HG02981 (cell line): ENCODE data around the gene ANKMY1.
"Not testable (repeated sequence)": the region's sequence is repeated elsewhere in the genome, so short reads cannot be mapped to it uniquely, and the experiment has no call there.

Source experiments
- ATAC-seq: cut with Tn5 transposase; IDR thresholded peaks from one replicate; pipeline ENCODE4 v1.9.1; 2021; ENCODE audit warnings: mild to moderate bottlenecking, moderate library complexity; ENCODE audit not compliant: unreplicated experiment

Gene ANKMY1

DNA sequence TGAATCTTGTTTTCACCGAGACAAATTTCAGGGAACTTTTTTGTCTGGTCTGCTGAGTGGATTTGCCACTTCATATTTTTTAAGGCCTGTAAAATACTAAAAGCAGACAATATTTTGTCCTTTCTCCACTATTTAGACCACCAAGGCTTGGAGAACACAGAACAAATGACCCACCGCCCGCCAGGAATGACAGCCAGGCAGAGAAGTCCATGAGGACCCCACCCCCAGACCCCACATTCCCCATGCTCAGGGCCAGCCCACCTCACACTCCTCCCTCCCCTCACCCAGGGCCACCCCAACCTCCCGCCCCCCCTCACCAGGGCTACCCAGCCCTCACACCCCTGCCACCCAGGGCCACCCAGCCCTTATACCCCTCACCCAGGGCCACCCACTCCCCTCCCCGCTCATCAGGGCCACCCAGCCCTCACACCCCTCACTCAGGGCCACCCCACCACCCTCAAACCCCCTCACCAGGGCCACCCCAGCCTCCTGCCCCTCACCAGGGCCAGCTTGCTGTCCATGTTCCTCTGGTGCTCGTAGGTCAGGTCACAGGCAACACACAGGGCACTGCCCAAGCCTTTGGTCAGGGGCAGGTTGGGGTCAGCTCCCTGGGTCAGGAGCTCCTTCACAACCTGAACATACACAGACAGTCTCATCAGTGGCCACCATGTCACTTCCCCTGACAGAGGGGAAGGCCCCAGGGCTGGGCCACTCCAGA, 50.6 kb downstream of the ANKMY1 start:
- no peak for ATAC-seq

DNA sequence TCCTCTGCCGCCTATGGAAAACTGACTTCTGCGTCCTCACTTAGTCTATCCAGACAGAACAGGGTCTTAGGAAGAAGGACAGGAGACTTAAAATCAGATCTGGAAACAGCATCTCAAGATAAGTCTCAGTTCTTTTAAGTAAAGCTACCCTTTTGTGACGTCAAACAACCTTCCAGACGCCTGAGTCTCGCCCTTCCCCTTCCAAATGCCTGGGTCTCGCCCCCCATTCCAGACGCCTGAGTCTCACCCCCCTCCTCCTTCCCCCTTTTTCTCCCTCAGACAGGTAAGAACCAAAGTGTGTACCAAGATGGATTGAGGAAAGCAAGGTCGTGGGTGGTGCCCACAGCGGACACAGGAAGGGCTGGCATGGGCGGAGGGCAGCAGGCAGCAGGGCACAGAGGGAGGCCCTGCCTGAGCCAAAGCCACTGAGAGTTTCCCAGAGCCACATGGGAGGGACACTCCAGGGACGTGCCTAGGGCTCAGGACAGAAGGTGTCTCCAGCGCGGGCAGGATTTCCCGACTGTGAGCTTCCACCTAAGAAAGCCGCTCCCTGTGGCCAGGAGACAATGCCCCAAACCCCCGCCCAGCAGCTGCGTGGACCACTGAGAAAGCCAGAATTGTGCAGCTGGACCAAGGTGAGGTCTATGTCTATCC, 51.3 kb downstream of the ANKMY1 start:
- ATAC-seq: no peak

DNA sequence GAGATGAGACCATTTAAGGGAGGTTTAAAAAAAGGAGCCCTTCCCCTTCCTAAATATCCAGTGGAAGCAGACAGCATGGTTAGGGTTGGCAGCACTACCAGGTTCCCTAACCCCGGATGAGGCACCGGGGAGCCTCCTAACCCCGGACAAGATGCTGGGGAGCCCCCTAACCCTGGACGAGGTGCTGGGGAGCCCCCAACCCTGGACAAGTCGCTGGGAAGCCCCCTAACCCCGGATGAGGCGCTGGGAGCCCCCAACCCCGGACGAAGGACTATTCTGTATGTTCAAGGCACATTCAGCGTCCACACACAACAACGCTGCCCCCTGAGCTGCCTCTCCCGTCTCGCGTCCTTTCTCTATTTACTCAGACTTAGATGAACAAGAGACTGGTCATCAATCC, 51.9 kb downstream of the ANKMY1 start:
- ATAC-seq: no peak

DNA sequence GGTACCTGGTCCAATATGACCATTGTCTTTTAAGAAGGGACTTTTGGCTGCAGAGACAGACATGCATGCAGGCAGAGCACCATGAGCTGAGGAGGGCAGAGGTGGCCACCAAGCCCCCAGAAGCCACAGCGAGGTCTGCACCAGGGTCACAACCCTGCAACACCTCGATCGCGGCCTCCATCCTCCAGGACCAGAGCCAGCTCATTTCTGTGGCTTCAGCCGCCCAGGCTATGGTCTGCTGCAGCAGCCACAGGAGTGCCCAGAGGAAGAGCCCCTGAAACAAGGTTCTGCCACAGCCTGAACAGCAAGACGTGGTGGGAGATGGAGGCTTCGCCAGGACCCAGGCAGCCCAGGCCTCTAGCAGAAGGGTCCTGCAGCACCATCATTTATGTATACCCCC, 53.9 kb downstream of the ANKMY1 start:
- ATAC-seq: no peak

DNA sequence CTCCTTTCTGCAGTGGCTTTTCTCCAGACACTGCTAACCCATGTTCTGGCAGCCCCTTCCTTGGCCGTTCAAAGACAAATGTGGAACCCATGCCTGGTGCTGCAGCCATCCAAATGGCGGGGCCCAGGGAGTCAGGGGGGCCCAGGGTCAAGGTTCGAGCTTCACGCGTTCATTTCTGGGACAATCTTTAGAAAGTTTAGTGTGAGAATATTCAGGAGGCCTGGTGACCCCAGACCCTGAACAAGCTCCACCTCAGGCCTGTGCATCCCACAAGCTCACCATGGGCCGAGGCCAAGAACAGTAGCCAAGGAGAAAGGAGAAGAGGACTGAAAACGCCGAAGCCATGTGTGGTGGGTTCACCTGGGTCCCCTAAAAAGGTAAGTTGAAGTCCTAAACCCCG, 54.4 kb downstream of the ANKMY1 start:
- ATAC-seq: no peak

DNA sequence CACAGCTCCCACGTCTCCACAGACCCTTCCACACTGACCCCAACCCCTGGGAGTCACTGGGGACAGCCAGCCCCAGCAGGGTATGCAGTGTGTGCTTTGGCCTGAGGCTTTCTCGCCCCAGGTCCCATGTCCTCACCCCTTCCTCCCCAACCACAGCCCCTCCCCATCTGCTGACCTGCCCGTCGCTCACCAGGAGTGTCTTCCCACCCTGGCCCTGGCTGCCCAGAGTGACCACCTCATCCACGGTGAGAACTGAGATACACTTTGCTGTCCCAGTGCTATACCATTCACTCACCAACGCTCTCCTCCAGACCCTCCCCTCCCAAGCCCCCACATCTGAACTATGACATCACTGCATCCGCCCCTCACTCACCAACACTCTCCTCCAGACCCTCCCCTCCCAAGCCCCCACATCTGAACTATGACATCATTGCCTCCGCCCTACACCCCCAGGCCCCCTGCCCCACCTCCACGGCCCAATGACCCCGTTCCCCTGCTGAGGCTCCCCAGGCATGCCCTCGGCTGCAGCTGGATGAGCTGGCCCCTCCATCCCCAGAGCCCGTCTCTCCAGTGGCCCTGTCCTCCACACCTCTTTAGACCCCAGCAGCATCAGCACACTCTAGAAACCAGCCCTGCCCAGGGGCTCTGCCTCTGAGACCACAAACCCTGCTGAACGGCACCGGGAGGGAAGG, 55.2 kb downstream of the ANKMY1 start:
- ATAC-seq: no peak

DNA sequence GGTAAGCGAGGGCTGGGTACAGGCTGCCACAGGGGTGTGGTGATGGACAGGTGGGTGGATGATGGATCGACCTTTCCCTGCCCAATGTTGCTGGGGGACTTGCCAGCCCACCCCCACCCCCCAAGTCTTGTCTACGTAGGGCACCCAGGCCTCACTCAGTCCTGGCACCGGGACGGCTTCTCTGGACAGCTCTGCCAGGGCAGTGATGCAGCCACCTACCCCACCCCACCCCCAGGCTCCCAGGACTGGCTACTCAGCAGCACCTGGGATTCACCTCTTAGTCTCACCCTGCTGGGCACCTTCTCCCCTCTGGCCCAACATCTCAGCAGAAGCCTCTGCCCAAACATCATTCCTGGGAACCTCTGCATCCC, 55.7 kb downstream of the ANKMY1 start:
- no peak for ATAC-seq

DNA sequence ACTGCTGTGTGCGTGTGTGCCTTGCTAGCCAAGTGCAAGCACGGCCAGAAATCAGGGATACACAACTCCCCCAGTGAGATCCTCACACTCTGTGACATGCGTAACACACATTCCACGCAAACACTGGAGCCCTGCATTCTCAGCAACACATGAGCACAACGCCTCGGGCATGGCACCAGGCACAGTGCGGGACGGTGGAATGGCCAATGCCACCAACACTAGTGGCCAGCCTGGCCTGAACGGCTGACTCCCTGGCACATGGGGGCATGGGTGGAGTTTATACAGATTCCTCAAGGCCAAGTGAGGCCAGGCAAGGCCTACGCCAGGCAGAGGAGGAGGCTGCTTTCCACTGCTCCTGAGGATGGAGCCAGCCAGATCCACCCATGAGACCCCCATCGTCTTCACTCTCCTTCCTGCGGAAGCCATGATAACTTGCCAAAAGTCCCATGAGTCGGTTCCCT, 56.2 kb downstream of the ANKMY1 start:
- no peak for ATAC-seq

DNA sequence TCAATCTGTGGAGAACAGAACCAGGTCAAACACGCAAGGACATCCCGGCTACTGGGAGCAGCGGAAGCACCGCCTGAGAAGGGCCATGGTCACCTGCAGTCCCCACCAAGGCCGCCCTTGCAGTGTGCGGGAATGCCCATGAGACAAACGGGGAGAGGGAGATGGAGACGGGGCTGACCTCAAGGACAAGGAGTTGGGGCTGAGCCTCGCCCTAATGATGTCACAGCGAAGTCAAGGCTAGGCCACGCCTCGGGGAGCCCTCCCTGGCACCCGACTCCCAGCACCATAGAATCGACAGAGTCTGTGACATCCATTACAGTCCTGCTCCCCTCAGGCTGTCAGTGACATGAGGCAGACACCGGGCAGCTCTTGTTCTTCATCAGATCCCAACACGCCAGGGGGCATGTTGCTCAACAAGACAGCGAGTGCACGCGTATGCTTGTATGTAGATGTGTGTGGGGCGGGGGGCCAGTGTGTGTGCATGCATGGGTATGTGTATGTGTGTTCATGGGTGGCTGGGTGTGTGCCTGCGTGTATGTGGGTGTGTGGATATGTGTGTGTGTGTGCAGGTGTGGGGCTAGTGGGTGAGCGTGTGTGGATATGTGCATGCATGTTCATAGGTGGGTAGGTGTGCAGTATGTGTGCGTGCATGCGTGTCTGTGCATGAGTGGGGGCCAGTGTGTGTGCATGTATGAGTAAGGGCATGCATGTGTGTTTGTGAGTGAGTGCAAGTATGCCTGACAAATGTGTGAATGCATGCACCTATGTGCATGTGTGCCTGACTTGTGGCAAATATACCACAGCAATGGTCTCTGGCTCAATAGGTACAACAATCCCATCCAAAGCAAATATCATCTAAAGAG, 57.0 kb downstream of the ANKMY1 start:
- no peak for ATAC-seq

DNA sequence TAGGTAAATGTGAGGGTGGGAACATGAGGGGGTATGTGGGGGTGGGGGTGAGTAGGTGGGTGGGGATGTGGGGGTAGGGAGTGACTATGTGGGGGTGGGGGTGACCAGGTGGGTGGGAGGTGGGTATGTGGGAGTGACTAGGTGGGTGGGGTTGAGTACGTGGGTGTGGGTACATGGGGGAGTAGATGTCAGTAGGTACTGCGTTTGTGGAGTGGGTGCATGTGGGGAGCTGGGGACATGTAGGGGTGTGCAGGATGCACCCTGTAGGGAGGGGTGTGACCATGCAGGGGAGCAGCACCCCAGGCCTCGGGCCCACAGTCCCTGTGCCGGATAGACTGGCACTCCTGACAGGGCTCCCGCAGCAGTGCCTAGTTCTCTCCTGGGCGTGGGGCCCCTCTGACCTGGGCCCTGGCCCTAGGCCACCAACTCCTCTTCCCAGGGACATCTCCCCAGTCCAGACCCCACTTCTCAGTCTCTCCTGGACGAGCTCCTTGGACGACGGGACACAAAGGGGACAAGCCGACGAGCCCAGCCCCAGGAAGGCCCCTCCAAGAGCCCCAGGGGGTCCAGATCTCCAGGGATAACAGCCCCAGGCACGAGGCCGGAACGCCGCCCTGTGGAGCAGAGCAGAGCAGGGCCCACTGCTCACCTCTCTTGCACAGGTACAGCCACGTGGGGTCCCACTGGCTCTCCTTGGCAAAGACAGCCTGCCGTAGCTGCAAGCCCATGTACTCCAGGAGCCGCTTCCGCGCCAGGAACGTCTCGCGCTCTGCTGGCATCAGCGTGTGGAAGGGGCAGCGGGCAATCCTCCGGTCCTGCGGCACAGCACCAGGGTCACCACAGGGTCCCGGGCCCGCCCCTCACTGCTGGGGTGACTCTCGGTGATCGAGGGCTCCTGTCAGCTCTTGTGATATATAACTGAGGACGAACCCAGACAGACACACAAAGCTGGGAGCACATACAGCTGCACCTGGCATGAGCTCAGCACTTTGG, 58.2 kb downstream of the ANKMY1 start:
- ATAC-seq: no peak

DNA sequence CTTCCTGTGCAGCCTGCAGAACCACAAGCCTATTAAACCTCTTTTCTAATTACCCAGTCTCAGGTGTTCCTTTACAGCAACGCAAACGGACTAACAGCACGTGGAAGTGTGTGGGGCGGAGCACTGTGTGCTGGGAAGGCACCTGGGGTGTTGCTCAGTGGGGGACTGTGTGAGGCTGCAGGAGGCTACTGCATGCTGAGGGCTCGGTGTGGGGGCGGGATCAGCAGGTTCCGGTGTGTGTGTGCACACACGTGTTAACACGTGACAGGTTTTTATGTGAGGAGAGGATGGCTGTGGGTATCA, 58.9 kb downstream of the ANKMY1 start:
- ATAC-seq: no peak

DNA sequence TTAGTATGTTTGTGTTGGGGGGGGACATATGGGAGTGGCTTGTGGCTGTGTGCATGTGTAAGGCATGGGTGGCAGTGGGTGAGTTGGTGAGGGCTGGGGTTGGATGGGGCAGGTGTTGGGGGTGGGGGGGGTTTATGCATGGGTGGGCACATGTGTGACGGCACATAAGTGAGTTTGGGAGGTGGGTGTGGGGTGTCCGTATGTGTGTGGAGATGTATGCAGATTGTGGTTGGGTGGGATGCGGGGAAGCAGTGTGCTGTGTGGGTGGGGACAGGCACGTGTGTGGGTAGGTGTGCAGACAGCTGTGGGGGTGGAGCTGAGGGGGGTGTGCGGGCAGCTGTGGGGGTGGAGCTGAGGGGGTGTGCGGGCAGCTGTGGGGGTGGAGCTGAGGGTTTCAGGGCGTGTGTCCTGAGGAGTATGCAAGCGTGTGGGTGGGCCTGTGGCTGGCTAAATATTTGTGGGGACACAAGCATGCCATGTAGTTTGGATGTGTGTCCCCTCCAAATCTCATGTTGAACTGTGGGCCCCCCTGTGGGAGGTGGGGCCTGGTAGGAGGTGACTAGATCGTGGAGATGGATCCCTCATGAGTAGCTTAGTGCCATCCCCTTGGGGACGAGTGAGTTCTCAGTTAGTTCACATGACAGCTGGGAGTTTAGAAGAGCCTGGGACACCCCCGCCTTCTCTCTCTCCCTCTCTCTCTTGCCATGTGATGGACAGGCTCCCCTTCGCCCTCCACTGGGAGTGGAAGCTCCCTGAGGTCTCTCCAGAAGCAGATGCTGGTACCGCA, 59.4 kb downstream of the ANKMY1 start:
- ATAC-seq: no peak

DNA sequence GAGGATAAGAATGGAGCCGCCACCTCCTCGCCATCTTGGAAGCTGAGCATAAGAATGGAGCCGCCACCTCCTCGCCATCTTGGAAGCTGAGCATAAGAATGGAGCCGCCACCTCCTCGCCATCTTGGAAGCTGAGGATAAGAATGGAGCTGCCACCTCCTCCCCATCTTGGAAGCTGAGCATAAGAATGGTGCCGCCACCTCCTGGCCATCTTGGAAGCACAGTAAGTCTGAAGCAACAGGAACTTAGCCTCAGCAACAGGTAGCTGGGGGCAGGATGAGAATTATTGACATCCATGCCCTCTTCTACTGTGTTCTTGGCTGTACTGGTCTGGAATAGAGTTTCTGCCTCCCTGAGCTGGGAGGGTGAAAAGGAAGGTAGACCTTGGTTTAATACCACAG, 60.7 kb downstream of the ANKMY1 start:
- not testable (repeated sequence) for ATAC-seq

DNA sequence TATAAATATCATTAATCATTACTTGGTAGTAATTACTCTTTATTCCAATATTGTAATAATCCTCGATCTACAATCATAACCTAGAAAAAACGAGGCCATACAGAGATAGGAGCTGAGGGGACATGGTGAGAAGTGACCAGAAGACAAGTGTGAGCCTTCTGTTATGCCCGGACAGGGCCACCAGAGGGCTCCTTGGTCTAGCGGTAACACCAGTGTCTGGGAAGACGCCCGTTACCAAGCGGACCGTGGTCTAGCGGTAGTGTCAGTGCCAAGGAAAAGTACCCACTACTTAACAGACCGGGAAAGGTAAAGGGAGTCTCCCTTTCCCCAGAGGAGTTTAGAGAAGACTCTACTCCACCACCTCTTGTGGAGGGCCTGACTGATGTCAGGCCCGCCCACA, 62.8 kb downstream of the ANKMY1 start:
- not testable (repeated sequence) for ATAC-seq

DNA sequence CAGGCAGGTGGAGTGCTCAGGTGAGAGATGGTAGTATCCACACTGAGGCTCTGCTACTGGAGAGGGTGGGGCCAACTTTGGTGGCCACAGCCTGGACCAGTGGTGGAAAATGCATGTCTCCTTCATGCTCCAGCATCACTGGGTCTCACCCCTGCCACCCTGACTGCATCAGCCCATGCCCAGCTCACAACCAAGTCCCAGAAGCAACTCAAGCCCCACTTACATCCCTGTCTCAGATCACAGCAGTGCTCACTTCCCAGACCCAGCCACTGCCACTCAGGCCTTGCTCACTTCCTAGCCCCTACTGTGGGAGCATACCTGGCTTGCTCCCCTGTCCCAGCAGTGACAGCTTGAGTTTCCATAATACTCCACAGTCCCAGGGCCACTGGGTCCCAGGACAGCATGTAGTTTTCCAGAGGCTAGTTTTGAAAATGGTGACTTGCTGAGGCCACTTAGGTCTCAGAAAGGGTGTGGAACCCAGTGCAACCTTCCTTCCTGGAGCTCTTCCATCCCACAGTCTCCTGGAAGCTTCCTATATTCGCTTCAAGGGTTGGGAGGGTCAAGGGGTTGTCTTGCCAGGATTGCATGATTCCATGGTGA, 63.5 kb downstream of the ANKMY1 start:
- no peak for ATAC-seq

DNA sequence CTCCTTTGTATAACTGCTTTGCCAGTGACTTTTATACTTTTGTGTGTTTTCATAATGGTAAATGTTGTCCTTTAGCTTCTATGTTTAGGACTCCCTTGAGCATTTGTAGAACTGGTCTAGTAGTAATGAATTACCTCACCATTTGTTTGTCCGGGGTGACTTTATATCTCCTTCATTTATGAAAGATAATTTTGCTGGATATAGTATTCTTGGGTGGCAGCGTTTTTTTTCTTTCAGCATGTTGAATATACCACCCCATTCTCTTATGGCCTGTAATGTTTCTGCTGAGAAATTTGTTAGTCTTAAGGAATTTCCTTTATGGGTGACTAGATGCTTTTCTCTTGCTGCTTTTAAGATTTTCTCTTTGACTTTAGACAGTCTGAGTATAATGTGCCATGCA, 66.3 kb downstream of the ANKMY1 start:
- ATAC-seq: no peak

DNA sequence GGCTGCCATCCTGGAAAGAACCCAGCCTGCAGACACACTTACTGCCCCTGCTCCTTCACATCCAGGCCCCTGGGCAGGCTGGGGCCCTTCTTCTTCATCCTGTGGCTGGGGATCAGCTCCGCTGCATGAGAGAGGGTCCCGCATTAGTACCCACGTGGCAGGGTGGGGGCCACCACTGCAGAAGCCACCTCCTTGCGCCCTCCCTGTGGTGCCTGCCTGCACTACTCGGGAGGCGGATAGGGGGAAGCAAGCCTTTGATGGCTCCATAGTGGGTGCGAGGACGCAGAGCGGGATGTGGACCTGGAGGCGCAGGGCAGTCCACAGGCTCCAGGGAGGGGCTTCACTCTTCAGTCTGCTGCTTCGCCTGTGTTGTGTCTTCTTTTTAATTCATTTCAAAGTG, 75.6 kb downstream of the ANKMY1 start:
- no peak for ATAC-seq

DNA sequence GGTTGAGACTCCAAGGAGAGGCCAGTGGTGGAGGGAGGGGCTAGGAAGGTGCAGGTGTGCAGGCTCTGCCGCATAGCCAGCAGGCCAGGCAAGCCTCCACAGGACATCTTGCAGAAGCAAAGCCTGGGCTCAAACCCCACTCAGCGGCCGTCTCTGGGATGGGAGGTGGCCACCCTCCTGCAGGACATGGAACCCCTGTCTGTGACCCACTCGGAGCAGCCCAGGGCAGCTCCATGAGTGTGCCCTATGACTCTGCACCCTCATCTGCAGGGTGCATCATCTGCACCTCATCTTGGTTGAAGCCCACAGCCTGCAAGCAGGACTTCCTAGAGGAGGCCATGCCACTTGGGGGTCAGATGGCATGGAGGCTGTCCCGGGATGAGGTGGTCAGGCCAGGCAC, 76.1 kb downstream of the ANKMY1 start:
- ATAC-seq: no peak
